Uterus (tissue), 2 donors: ENCODE results near the gene AZIN2.

Source experiments
- POLR2A ChIP-seq, 2 donors: fragments of 450-650 bp; IDR thresholded peaks; one replicate each; pipeline ENCODE4 v1.6.1; 2016; ENCODE audit warnings: antibody characterized with exemption in 2 of 2, mild to moderate bottlenecking in 1 of 2, moderate library complexity in 1 of 2
- TF ChIP-seq, protein P1 (sequence below), 4 experiments: fragments of 200-600 bp in 2 of 4; fragments of 450-650 bp in 2 of 4; sonication (generic) in 2 of 4; IDR thresholded peaks; one replicate each; pipeline ENCODE4 v1.5.1; 2016 to 2019; ENCODE audit warnings: antibody characterized with exemption in 4 of 4, mild to moderate bottlenecking in 2 of 4, moderate library complexity in 1 of 4

DNA sequence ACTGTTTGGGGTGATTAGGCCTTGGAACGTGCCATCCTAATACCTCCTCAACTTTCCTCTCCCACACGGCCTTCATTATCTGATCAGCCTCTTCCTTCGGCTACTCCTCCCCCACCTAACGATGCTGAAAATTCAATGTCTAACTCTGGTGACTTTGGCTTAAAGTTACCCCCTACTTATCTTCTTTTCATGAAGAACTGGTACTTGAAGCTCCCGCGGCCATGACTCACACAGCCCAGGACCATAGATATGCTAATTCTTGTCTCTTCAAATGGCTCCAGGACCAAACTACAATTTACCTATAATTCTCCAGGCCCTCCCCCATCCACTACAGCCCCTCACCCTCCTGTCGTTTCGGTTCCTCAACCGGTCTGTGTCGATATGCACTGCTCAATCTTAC is 15.7 kb upstream of the AZIN2 start:
- no peak for TF ChIP-seq POLR2A (IDR thresholded peaks at IDR 0.05)
- TF ChIP-seq, protein P1, sequence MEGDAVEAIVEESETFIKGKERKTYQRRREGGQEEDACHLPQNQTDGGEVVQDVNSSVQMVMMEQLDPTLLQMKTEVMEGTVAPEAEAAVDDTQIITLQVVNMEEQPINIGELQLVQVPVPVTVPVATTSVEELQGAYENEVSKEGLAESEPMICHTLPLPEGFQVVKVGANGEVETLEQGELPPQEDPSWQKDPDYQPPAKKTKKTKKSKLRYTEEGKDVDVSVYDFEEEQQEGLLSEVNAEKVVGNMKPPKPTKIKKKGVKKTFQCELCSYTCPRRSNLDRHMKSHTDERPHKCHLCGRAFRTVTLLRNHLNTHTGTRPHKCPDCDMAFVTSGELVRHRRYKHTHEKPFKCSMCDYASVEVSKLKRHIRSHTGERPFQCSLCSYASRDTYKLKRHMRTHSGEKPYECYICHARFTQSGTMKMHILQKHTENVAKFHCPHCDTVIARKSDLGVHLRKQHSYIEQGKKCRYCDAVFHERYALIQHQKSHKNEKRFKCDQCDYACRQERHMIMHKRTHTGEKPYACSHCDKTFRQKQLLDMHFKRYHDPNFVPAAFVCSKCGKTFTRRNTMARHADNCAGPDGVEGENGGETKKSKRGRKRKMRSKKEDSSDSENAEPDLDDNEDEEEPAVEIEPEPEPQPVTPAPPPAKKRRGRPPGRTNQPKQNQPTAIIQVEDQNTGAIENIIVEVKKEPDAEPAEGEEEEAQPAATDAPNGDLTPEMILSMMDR (IDR thresholded peaks at IDR 0.05), result no peak
